OCI-LY1 (cell line): ENCODE results near the gene RERE.

Experiments
- H2AFZ ChIP-seq: fragments of 200-600 bp; sonication (generic), shearing (Covaris generic); 2 replicates; pipeline ENCODE4 v1.6.0; 2014; ENCODE audit warnings: antibody characterized with exemption, mild to moderate bottlenecking, low read length
- H3F3A ChIP-seq: fragments of 200-600 bp; sonication (generic), shearing (Covaris generic); 2 replicates; pipeline ENCODE4 v1.6.0; 2014; ENCODE audit warnings: mild to moderate bottlenecking, antibody characterized with exemption, low read length, moderate library complexity; ENCODE audit not compliant: insufficient read depth
- H3K27ac ChIP-seq: fragments of 200-600 bp; sonication (generic); 2 replicates; pipeline ENCODE4 v1.5.1; 2014; ENCODE audit warnings: low read length, mixed run types, mild to moderate bottlenecking, low read depth; ENCODE audit not compliant: poor library complexity, severe bottlenecking
- H3K27me3 ChIP-seq: fragments of 200-600 bp; sonication (generic); 2 replicates; pipeline ENCODE4 v1.6.0; 2014; ENCODE audit warnings: antibody characterized with exemption, mild to moderate bottlenecking, low read length, moderate library complexity; ENCODE audit not compliant: insufficient read depth
- H3K36me3 ChIP-seq: fragments of 200-600 bp; sonication (generic); 2 replicates; pipeline ENCODE4 v1.6.1; 2014; ENCODE audit warnings: mild to moderate bottlenecking, antibody characterized with exemption, low read length, moderate library complexity, mixed read lengths; ENCODE audit not compliant: insufficient read depth
- H3K4me1 ChIP-seq: fragments of 200-600 bp; sonication (generic); 2 replicates; pipeline ENCODE4 v1.5.1; 2014; ENCODE audit warnings: mild to moderate bottlenecking, low read length, moderate library complexity; ENCODE audit not compliant: insufficient read depth, severe bottlenecking
- H3K4me2 ChIP-seq: fragments of 200-600 bp; sonication (generic), shearing (Covaris generic); 2 replicates; pipeline ENCODE4 v1.6.1; 2014; ENCODE audit warnings: low read length
- H3K4me3 ChIP-seq: fragments of 200-600 bp; sonication (generic); 2 replicates; pipeline ENCODE4 v1.5.1; 2014; ENCODE audit warnings: low read length, low read depth, mild to moderate bottlenecking, mixed read lengths; ENCODE audit not compliant: poor library complexity, severe bottlenecking
- H3K79me2 ChIP-seq: fragments of 200-600 bp; shearing (Covaris generic); 2 replicates; pipeline ENCODE4 v1.6.1; 2016; ENCODE audit warnings: mixed run types, low read length, mixed read lengths; ENCODE audit not compliant: insufficient read depth
- H3K9ac ChIP-seq: fragments of 200-600 bp; sonication (generic), shearing (Covaris generic); 2 replicates; pipeline ENCODE4 v1.6.1; 2014; ENCODE audit warnings: mild to moderate bottlenecking, low read length, mixed read lengths
- H3K9me2 ChIP-seq: fragments of 200-600 bp; sonication (generic), shearing (Covaris generic); 2 replicates; pipeline ENCODE4 v1.6.1; 2014; ENCODE audit warnings: low read depth, mild to moderate bottlenecking, low read length, mixed read lengths
- H3K9me3 ChIP-seq: fragments of 200-600 bp; shearing (Covaris generic); 2 replicates; pipeline ENCODE4 v1.6.1; 2014; ENCODE audit warnings: low read length, mixed read lengths
- H4K20me1 ChIP-seq: fragments of 200-600 bp; sonication (generic), shearing (Covaris generic); 2 replicates; pipeline ENCODE4 v1.6.0; 2016; ENCODE audit warnings: mild to moderate bottlenecking, low read length; ENCODE audit not compliant: insufficient read depth
- CTCF ChIP-seq: fragments of 200-600 bp; sonication (generic), shearing (Covaris generic); IDR thresholded peaks from 2 replicates; pipeline ENCODE4 v1.5.1; 2017; ENCODE audit warnings: mild to moderate bottlenecking, antibody characterized with exemption, low read length, moderate library complexity, mixed read lengths
- EZH2 ChIP-seq: fragments of 200-600 bp; sonication (generic), shearing (Covaris generic); IDR thresholded peaks from 2 replicates; pipeline ENCODE4 v1.8.0; 2017; ENCODE audit warnings: borderline replicate concordance, mixed run types, mild to moderate bottlenecking, antibody characterized with exemption, low read length, moderate library complexity, mixed read lengths

The RERE gene

GRCh38 chr1:8643542-8644536 is 173.6 kb downstream of the RERE start:
- Histone ChIP-seq H3F3A (no peaks in the 10 kb centered on the region), H3K4me3 (no peak overlapping the region), H3K36me3 (no peaks in the 10 kb centered on the region), H3K4me1 (peaks cover 12% of the 10 kb centered on the region), H3K9me3 (no peaks in the 10 kb centered on the region), H3K27ac (no peak overlapping the region), H3K27me3 (no peaks in the 10 kb centered on the region), H2AFZ (no peak overlapping the region), H4K20me1 (no peaks in the 10 kb centered on the region), H3K9me2 (no peaks in the 10 kb centered on the region), H3K4me2 (no peak overlapping the region), H3K79me2 (no peaks in the 10 kb centered on the region), H3K9ac (no peak overlapping the region)
- TF ChIP-seq EZH2, result no peak
- no peak for TF ChIP-seq CTCF

GRCh38 chr1:8642114-8642513 is 175.3 kb downstream of the RERE start:
- Histone ChIP-seq H3K4me1 (peaks cover 12% of the 10 kb centered on the region), H3K36me3 (no peaks in the 10 kb centered on the region), H3K79me2 (no peaks in the 10 kb centered on the region), H3K4me2 (no peak overlapping the region), H3K4me3 (no peak overlapping the region), H3F3A (no peaks in the 10 kb centered on the region), H3K9ac (no peak overlapping the region), H3K27me3 (no peaks in the 10 kb centered on the region), H3K9me2 (no peaks in the 10 kb centered on the region), H4K20me1 (no peaks in the 10 kb centered on the region), H2AFZ (no peak overlapping the region), H3K27ac (no peak overlapping the region), H3K9me3 (no peaks in the 10 kb centered on the region)
- TF ChIP-seq CTCF (no peak), EZH2 (no peak)

GRCh38 chr1:8641377-8641997 is 176.0 kb downstream of the RERE start:
- no peak overlapping the region for H3K27ac ChIP-seq
- H3K27me3 ChIP-seq, result no peaks in the 10 kb centered on the region
- no peak overlapping the region for H3K9ac ChIP-seq
- H3F3A ChIP-seq, result no peaks in the 10 kb centered on the region
- peaks cover 12% of the 10 kb centered on the region for H3K4me1 ChIP-seq
- no peak overlapping the region for H3K4me2 ChIP-seq
- no peaks in the 10 kb centered on the region for H3K79me2 ChIP-seq
- TF ChIP-seq EZH2 (no peak), CTCF (no peak)
- no peaks in the 10 kb centered on the region for H4K20me1 ChIP-seq
- no peak overlapping the region for H3K4me3 ChIP-seq
- H3K36me3 ChIP-seq, result no peaks in the 10 kb centered on the region
- H3K9me2 ChIP-seq, result no peaks in the 10 kb centered on the region
- no peaks in the 10 kb centered on the region for H3K9me3 ChIP-seq
- H2AFZ ChIP-seq, result no peak overlapping the region
